SU-DHL-6 (cell line): ENCODE data around the gene RIMBP2.

Source experiments
- CTCF ChIP-seq: fragments of 200-600 bp; sonication (generic); IDR thresholded peaks from one replicate; pipeline ENCODE4 v1.5.1; 2017; ENCODE audit warnings: antibody characterized with exemption, mild to moderate bottlenecking, low read length, moderate library complexity; ENCODE audit not compliant: insufficient read depth, poor library complexity, severe bottlenecking
- EZH2phosphoT487 ChIP-seq: fragments of 200-600 bp; sonication (generic), shearing (Covaris generic); conservative IDR thresholded peaks from 2 replicates; pipeline ENCODE4 v1.6.1; 2018; ENCODE audit warnings: mild to moderate bottlenecking, antibody characterized with exemption, low read length, moderate library complexity, mixed read lengths

- TF ChIP-seq CTCF (no peak), EZH2phosphoT487 (no peak)
Measured at GRCh38 chr12:130366159-130366558, 349.9 kb downstream of the RIMBP2 start.
